Measurements from ENCODE around the gene TRPM4.
"Not testable (repeated sequence)": the region's sequence is repeated elsewhere in the genome, so short reads cannot be mapped to it uniquely, and the experiment has no call there.

The TRPM4 gene

DNA sequence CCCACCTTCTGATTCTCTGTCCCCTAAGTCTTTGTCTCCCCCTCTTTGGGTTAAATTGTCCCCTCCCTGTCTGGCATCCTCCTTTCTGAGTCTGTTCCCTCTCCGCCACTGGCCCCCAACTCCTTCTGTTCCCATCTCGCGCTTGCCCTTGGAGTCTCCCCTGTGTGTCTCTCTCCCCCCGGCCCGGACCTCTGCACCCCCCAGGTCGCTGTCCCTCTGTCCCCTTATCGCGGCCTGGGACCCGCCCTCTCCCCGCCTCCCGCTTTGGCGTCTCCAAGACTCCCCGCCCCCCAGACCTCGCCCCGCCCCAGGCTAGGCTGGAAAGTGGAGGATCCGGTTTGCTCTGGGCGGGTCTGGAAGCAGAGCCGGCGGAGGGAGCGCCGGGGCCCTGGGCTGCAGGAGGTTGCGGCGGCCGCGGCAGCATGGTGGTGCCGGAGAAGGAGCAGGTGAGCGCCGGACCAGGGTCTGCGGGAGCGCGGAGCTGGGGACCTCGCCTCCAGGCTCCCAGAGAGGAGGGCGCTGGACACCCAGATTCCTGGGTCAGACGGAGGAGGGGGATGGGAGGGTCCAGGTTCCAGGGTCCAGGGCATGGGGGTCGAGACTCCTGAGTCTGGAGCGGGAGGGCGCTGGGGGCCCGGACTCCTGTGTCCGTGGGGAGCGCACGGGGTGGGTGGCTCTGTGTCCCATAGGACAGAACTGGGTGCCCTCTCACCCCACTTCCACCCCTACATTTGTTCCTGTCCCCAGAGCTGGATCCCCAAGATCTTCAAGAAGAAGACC is at the start of gene TRPM4:
Gene TRPM4 (plus strand): TSS at position 348 of the 780 bp plus-strand sequence. CDS start 75 bp downstream, at position 423.
- peak; percentile 74 for DNase-seq

GRCh38 chr19:49109051-49109450 is 48.5 kb upstream of the TRPM4 start:
- no peak for DNase-seq

GRCh38 chr19:49109569-49110233 is 47.9 kb upstream of the TRPM4 start:
- no peak for DNase-seq

- no peak for DNase-seq
These were observed 47.0 kb upstream of the TRPM4 start for GRCh38 chr19:49110567-49110966.

- no peak for DNase-seq
These were observed 46.2 kb upstream of the TRPM4 start for GRCh38 chr19:49111218-49111998.

GRCh38 chr19:49113762-49114629 is 43.6 kb upstream of the TRPM4 start, which contains the start of gene LIN7B:
Gene LIN7B, plus strand, starts transcription at chr19:49114370. Its CDS starts 35 bp downstream, at chr19:49114405.
- peak; percentile 45 for DNase-seq

- DNase-seq: no peak
These were observed 42.8 kb upstream of the TRPM4 start for GRCh38 chr19:49114630-49115363.

DNA sequence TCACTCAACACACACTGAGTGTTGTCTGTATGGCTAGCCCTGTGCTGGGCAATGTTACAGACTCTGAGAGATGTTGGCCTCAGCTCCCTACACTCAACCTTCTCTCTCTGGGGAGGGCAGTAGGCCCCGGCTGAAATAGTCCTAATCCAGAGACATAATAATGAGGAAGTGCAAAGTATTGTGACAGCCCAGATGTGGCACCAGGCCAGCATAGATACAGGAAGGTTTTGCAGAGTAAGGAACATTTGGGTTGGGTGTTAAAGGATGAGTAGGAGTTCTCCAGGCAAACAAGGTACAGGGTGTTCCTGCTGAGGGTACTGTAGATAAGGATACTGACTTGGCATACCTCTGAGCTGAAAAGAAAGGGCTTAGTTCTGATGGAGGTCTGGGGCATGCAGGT is 41.0 kb upstream of the TRPM4 start:
- no peak for DNase-seq

DNA sequence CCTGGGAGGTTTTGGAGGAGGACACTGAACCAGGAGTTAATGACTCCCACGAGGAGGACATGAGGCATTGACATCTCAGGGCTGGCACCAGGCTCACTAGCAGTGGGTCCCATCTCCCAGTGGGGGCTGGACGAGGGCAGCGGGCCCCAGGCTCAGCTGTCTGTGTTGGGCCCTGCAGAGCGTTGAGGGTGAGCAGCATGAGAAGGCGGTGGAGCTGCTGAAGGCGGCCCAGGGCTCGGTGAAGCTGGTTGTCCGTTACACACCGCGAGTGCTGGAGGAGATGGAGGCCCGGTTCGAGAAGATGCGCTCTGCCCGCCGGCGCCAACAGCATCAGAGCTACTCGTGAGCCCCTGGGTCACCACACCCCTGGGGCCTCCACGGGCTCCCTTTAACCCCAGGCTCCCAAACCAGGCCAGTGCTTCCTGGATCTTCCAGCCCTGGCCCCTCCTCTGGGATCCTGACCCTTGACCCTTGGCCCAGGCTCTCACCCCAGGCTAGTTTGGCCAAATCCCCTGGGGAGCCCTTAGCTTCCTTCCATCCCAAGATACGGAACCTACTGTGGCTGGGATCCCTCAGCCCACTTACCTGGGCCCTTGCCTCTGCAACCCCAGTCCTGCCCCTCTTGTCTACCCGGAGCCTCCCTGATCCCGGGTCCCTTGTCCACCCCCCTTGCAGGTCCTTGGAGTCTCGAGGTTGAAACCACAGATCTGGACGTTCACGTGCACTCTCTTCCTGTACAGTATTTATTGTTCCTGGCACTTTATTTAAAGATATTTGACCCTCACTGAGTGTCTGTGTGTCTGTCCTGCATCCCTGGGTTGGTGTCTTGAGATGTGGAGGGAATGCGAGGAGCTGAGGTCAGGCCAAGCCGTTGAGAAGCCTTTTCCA is 39.7 kb upstream of the TRPM4 start:
- no peak for DNase-seq

DNA sequence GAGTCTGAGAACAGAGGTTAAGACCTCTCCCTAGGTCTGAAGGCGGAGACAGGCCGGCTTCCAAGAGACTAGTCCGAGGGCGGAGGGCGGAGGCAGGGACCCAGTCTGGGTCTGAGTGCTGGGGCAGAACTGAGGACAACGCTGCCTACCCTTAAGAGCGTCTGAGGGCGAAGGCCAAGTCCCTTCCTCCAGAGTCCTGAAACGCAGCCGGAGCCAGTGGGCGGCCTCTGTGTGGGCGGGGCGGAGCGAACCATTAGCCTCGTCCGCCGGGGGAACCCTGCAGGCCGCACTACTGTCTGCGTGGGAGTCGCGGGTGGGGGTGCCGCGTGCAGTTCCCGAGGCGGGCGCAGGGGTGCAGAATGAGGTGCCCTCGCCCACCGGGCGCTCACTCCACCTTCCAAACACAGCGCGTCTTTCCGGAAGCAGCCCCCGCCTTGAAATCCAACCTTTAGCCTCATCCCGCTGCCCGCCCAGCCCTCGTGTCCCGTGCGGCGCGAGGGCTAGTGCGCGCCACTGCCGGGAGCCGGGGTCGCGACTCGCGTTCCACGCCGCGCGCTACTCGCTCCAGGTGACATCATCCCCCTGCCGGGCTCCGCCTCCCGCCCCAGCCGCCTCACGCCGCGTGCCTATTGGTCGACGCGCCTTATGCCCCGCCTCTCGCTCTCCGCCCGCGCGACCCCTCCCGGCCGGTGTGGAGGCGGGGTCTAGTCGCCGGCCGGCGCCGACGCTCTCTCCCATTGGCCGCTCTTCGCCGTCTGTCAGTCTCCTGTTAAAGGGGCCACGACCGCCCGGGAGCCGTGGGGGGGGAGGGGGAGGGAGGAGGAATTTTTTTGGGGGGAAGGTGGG is 38.8 kb upstream of the TRPM4 start, which contains the start of gene C19orf73:
Gene C19orf73 (minus strand): TSS at position 579 of the 846 bp plus-strand sequence. CDS start 121 bp downstream, at position 458.
- peak; percentile 72 for DNase-seq

DNA sequence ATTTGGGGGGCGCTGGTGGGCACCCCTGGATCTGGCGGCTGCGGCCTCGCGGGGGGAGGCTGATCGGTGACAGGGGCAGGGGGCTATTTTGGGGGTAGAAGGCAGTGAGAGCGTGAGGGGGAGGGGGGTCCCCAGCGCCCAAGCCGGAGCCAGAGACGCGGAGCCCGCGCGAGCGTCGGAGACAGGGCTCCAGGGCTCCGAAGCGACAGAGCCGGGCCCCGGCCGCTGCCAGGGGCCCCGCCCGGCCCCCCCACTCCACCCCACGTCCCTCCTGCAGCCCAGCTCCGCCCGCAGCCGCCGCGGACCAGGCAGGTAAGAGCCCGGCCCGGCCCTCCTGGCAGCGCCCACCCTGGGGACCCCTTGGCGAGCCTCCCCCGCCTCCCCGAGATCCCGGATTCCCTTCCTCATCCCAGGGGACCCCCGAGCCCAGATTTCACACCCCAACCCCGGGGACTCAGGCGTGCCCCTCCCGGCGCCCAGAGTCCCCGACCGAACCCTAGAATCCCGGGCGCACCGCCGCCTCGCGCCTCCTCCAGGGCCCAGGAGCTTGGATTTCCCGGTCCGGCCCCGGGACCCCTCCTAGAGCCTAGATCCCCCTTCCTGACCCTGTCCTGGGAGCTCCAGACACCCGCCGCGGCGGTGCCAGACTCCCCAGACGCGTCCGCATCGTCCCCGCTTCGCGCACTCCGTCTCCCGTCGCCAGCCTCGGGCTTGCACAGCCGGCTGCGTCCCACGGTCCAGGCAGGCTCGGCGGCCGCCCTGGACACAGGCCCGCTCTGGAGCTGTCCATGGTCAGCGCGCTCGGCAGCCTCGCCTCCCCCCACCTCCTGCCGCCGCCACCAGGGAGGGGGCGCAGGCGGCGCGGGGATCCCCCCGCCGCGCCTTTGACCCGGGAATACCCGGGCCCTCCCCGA is 37.9 kb upstream of the TRPM4 start, which contains the start of gene PPFIA3:
Gene PPFIA3 (plus strand): TSS at position 134 of the 914 bp plus-strand sequence. CDS start 8,330 bp downstream, outside the sequence.
- DNase-seq: no peak

- no peak for DNase-seq
These were observed 37.3 kb upstream of the TRPM4 start for GRCh38 chr19:49120325-49120683.

DNA sequence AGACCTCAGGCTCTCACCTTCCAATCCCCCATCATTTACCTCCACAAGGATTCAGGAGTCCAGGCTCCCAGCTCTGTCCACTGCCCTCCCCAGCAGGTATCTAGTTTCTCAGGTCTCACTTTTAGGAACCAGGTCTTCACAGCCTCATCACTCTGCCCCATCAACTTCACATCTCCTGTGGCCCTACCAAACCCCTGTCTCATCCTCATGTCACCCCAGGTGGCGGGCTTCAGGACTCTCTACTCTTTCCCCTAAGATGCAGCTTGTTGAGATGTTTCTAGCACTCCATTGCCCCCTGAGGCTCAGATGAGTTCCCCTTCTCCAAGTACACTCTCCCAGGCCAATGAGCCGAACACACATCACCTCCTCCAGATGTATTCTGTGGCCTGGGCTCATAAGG is 36.7 kb upstream of the TRPM4 start:
- DNase-seq: no peak

- not testable (repeated sequence) for DNase-seq
These were observed 35.8 kb upstream of the TRPM4 start for GRCh38 chr19:49121841-49122240.

DNA sequence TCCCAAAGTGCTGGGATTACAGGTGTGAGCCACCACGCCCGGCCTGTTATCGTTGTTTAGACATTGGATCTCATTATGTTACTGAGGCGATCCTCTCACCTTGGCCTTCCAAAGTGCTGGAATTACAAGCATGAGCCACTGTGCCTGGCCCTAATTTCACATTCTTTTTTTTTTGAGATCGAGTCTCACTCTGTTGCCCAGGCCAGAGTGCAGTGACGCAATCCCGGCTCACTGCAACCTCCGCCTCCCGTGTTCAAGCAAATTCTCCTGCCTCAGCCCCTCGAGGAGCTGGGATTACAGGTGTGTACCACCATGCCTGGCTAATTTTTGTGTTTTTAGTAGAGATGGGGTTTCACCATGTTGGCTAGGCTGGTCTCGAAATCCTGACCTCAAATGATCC is 34.3 kb upstream of the TRPM4 start:
- DNase-seq: not testable (repeated sequence)

- DNase-seq: no peak
These were observed 32.4 kb upstream of the TRPM4 start for GRCh38 chr19:49125025-49125731.

DNA sequence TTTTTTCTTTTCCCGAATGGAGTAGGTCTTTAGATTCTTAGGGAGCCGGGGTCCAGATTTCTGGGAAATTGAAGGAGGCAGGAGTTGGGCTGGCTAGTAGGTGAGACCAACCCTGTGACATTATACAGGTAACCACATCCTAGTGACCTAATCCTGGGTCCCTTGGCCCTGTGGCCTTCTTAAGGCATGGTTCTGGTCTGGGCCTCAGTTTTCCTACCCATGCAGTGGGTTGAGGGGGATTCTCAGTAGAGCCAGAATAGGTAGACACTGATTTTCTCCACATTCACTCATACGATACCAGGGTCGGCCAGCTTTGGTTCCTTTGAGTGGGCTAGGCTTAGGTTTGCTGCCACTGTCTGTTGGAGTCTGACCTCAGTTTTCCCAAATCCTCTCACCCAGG is 31.0 kb upstream of the TRPM4 start:
- no peak for DNase-seq

- DNase-seq: not testable (repeated sequence)
These were observed 30.4 kb upstream of the TRPM4 start for GRCh38 chr19:49127225-49127624.

Measured in NCI-H510A (cell line).